ENCODE results near the gene PARD3B. TPM values are rescaled to one million over a fixed set of nuclear protein-coding genes. Genes with fewer than 3 reads are reported as not detected.

The PARD3B gene
- polyA plus RNA-seq, 3 donors: not detected

DNA sequence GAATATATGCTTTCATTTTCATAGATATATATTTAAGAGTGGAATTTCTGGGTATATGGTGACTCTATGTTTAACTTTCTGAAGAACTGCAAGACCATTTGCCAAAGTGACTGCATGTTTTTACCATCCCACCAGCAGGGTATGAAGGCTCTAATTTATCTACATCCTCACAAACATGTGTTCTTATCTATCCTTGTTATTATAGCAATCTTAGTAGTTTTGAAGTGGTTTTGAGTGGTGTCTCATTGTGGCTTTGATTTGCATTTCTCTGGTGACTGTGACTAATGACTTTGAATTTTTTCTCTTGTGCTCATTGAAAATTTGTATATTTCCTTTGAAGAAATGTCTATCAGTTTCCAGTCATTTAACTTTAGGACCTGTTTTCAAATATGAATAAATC is 826.9 kb downstream of the PARD3B start:
- Histone ChIP-seq H3K79me2 (ENCODE audit: insufficient read depth, low read length) (no peaks in the 10 kb centered on the region), H3K4me3 (replicated peaks in 1 of 3; ENCODE audit: low read depth in 2 of 3, low read length in 3 of 3) (no peak overlapping the region), H4K20me1 (ENCODE audit: insufficient read depth, low read length) (no peaks in the 10 kb centered on the region), H3K36me3 (replicated peaks in 1 of 2; ENCODE audit: control insufficient read depth in 1 of 2, insufficient read depth in 2 of 2, low read length in 2 of 2) (no peaks in the 10 kb centered on the region), H3K27ac (ENCODE audit: low read depth in 1 of 2, low read length in 2 of 2) (no peak overlapping the region), H2AFZ (ENCODE audit: insufficient read depth, low read depth, low read length, poor library complexity, severe bottlenecking) (no peak overlapping the region), H3K4me1 (ENCODE audit: control insufficient read depth in 1 of 2, insufficient read depth in 2 of 2, low read length in 2 of 2) (no peaks in the 10 kb centered on the region), H3K27me3 (ENCODE audit: control insufficient read depth in 2 of 2, insufficient read depth in 2 of 2, low read length in 2 of 2) (no peaks in the 10 kb centered on the region), H3K9ac (ENCODE audit: insufficient read depth, low read length, poor library complexity, severe bottlenecking) (no peak overlapping the region), H3K4me2 (replicated peaks; ENCODE audit: extremely low read depth, low read length, poor library complexity, severe bottlenecking) (no peak overlapping the region), H3K9me3 (replicated peaks in 1 of 2; ENCODE audit: control insufficient read depth in 1 of 2, insufficient read depth in 1 of 2, low read length in 2 of 2) (no peaks in the 10 kb centered on the region)
- TF ChIP-seq, protein P1, sequence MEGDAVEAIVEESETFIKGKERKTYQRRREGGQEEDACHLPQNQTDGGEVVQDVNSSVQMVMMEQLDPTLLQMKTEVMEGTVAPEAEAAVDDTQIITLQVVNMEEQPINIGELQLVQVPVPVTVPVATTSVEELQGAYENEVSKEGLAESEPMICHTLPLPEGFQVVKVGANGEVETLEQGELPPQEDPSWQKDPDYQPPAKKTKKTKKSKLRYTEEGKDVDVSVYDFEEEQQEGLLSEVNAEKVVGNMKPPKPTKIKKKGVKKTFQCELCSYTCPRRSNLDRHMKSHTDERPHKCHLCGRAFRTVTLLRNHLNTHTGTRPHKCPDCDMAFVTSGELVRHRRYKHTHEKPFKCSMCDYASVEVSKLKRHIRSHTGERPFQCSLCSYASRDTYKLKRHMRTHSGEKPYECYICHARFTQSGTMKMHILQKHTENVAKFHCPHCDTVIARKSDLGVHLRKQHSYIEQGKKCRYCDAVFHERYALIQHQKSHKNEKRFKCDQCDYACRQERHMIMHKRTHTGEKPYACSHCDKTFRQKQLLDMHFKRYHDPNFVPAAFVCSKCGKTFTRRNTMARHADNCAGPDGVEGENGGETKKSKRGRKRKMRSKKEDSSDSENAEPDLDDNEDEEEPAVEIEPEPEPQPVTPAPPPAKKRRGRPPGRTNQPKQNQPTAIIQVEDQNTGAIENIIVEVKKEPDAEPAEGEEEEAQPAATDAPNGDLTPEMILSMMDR (IDR thresholded peaks at IDR 0.05): no peak
- DNase-seq: no peak
- intact Hi-C loops (cut with micrococcal nuclease): no loop called here
- Mint-ChIP-seq H3K36me3 (no peaks in the 10 kb centered on the region), H3K27me3 (ENCODE audit: low read depth in 3 of 3) (peaks cover 0 to 4% (median 0%) of the 10 kb centered on the region in 3 donors), H3K4me1 (no peaks in the 10 kb centered on the region), H3K4me3 (no peak overlapping the region), H3K27ac (no peak overlapping the region), H3K9me3 (peaks cover 0 to 3% (median 0%) of the 10 kb centered on the region in 7 donors)

DNA sequence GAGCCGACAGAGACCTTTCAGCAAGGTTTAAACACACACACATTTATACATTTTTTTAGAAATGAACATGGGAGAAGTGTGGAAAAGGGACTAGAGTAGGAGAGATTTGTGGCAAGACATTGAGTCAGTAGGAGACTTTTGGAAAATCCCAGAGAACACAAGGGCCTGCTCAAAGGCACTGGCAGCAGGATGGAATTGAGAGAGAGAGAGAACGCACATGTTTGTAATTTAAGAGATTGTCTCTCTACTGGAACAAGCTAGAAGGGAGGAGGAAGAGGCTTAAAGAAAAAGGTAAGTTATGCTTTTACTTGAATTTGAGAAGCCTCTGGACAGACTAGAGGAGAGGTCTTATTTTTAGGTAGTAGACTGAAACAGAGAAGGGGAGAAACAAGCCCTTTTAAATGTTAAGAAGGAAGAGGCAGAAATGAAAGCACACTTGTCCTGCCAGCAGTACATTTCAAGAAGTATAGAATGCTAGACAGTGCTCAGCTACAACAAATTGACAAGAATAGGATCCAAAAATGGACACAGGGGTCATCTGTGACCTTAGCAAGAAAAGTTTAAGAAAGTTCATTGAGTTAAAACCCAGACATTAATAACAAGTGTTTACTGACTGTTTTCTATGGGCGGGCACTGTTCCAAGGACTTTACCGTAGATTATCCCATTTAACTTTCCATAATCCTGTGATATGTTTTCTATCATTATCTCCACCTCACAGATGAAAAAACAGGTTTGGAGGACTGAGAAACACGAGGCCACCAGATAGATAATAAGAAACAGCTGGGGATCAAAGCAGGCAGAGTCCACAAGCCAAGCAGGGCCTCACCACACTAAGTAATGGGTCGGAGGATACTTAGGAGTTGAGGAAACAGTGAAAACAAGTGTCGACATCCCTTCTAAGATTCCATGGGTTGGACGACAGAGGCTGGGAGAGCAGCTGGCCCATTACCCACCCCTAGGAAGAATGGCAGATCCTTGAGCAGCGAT is 830.5 kb downstream of the PARD3B start:
- H2AFZ ChIP-seq (ENCODE audit: insufficient read depth, low read depth, low read length, poor library complexity, severe bottlenecking): no peak overlapping the region
- H3K27ac ChIP-seq (ENCODE audit: low read depth in 1 of 2, low read length in 2 of 2): no peak overlapping the region
- H4K20me1 ChIP-seq (ENCODE audit: insufficient read depth, low read length): no peaks in the 10 kb centered on the region
- H3K36me3 ChIP-seq (replicated peaks in 1 of 2; ENCODE audit: control insufficient read depth in 1 of 2, insufficient read depth in 2 of 2, low read length in 2 of 2): no peaks in the 10 kb centered on the region
- Mint-ChIP-seq H3K4me1 (no peaks in the 10 kb centered on the region), H3K27ac (no peak overlapping the region), H3K9me3 (peaks cover 0 to 3% (median 0%) of the 10 kb centered on the region in 7 donors), H3K27me3 (ENCODE audit: low read depth in 3 of 3) (peaks cover 0 to 2% (median 0%) of the 10 kb centered on the region in 3 donors), H3K4me3 (no peak overlapping the region), H3K36me3 (no peaks in the 10 kb centered on the region)
- no peaks in the 10 kb centered on the region for H3K79me2 ChIP-seq (ENCODE audit: insufficient read depth, low read length)
- TF ChIP-seq, protein P1 (IDR thresholded peaks at IDR 0.05): no peak
- DNase-seq: no peak
- intact Hi-C loops (cut with micrococcal nuclease): no loop called here
- H3K4me3 ChIP-seq (replicated peaks in 1 of 3; ENCODE audit: low read depth in 2 of 3, low read length in 3 of 3): no peak overlapping the region
- no peaks in the 10 kb centered on the region for H3K9me3 ChIP-seq (replicated peaks in 1 of 2; ENCODE audit: control insufficient read depth in 1 of 2, insufficient read depth in 1 of 2, low read length in 2 of 2)
- WGBS (ENCODE audit: insufficient coverage): 100% methylated on average over 4 of the region's 9 CpGs
- H3K4me1 ChIP-seq (ENCODE audit: control insufficient read depth in 1 of 2, insufficient read depth in 2 of 2, low read length in 2 of 2): no peaks in the 10 kb centered on the region
- H3K9ac ChIP-seq (ENCODE audit: insufficient read depth, low read length, poor library complexity, severe bottlenecking): no peak overlapping the region
- H3K27me3 ChIP-seq (ENCODE audit: control insufficient read depth in 2 of 2, insufficient read depth in 2 of 2, low read length in 2 of 2): no peaks in the 10 kb centered on the region
- H3K4me2 ChIP-seq (replicated peaks; ENCODE audit: extremely low read depth, low read length, poor library complexity, severe bottlenecking): no peak overlapping the region

Data from CD14-positive monocyte (primary cell).